Inferior parietal cortex (tissue), 1 donor: Measurements from ENCODE around the gene TRIM63.
"Not testable (repeated sequence)": the region's sequence is repeated elsewhere in the genome, so short reads cannot be mapped to it uniquely, and the experiment has no call there.

Experiments used
- DNase-seq: peaks from one replicate; pipeline ENCODE4 v3.0.0-alpha.2; 2016; ENCODE audit errors: extremely low spot score

Gene TRIM63

DNA sequence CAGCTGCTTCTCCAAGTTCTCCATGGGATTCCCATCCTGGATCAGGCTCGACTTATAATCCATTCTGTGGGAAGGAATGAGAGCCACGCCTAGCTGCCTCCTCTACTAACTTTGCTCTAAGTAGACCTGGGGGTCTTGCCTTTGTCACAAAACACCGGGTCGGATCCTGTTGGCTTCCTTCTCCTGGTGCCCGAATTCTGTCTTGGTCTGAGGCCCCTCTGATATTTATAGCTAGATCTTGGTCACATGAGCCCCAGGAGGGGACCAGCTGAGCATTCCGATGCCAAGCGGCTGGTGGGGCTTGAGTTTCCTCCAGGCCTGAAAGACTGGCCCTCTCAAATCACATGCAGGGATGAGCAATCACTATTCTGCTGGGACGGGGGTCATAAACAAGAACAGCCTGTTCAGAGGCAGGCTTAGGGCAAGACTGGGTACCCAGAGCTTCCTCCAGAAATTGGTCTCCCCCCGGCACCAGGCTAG, at the start of gene TRIM63:
TSS of gene TRIM63 (minus strand) at position 199 of the 480 bp plus-strand sequence. CDS start at position 63, 136 bp downstream.
- DNase-seq = no peak

GRCh38 chr1:26114165-26114927, 46.9 kb upstream of the TRIM63 start:
- no peak for DNase-seq

DNA sequence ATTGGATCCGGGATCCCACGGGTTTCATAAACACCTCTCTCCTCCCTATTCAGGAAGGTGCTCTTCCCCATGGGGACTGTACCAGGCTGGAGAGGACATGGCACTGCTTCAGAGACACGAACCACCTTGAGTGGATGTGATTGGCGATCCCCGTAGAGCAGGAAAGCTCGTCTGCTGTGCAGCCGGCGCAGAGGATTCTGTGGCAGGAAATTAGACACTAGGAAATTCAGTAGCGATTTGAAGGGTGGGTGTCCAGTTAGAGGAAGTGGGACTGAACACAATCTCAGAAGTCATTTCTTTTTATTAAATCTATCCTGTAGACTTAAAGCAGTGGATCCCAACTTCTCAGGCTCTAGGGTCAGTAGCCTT, 45.0 kb upstream of the TRIM63 start:
- no peak for DNase-seq

DNA sequence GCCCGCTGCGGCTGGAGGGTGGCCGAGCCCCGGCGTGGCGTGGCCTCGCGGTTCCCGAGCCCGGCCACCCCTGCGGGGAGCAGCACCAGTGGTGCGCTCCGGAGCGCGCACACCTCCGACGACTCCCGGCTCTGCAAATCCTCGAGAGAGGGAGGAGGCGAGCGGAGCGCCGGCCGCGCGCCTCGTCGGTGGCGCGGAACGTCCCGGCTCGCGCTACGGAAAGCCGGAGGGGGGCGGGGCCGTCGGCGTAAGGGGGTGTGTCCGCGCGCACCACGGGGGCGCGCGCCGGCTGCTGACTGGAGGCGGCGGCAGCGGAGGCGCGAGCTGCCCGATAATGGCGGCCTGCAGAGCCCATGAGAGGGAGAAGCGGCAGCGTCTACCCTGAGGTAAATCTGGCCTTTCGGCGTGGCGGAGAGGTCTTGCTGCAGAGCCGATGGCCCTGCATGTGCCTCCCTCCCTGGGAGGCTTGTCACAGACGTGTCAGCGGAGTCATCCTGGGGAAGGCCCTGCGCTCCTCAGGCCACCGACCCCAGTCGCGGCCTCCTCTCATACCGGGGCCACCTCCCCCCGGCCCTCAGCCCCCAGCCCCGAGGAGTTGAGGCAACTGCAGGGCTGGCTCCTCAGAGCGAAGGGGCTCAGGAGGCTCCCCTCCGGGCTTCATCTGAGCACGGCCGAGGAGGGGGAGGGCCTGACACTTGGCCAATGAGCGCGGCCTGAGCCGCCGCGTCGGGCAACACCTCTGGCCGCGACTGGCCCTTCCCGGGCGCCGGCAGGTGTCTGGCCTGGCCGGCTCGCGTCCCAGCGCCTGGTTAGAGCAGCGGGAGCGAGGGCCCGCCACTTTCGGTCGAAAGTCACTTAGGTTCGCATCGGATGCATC, 44.3 kb upstream of the TRIM63 start, which contains the start of gene PDIK1L:
TSS of gene PDIK1L (plus strand) at position 295 of the 877 bp plus-strand sequence. CDS start 2,485 bp downstream, outside the sequence.
- peak; percentile 90 for DNase-seq

DNA sequence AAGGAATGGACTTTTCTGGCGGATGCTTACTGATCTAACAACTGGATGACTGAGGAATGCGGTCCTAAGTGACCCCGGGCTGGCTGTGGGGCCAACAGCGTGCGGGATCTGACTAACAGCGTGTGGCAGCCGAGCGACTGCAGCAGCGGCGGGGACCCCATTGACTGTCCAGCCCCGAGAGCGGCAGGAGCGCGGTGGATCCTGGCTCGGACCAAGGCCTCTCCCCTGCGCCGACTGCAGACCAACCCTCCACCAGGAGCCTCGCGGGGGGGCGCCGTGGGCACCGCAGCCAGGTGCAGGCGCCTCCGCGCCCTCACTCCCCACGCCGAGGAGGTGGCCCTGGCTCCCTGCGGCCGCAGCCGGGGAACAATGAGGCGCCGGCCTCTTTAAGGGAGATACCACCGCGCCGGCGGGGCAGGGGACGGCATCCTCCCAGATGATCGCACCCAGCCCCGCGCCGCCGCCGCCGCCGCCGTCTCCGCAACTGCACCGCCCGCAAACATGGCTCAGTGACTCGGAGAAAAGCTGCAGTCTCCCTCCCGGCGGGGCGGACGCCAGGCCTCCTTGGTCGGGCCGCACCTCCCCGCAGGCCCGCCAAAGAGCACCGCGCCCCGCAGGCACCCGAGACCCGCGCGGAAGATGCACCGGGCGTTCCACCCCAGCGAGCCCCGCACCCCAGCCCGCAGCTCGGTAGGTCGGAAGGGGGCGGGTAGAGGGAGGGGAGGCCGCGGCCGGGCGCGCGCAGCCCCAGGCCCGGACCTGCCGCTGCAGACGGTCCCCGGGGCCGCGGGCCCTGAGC, 43.5 kb upstream of the TRIM63 start:
- DNase-seq = peak; percentile 71

DNA sequence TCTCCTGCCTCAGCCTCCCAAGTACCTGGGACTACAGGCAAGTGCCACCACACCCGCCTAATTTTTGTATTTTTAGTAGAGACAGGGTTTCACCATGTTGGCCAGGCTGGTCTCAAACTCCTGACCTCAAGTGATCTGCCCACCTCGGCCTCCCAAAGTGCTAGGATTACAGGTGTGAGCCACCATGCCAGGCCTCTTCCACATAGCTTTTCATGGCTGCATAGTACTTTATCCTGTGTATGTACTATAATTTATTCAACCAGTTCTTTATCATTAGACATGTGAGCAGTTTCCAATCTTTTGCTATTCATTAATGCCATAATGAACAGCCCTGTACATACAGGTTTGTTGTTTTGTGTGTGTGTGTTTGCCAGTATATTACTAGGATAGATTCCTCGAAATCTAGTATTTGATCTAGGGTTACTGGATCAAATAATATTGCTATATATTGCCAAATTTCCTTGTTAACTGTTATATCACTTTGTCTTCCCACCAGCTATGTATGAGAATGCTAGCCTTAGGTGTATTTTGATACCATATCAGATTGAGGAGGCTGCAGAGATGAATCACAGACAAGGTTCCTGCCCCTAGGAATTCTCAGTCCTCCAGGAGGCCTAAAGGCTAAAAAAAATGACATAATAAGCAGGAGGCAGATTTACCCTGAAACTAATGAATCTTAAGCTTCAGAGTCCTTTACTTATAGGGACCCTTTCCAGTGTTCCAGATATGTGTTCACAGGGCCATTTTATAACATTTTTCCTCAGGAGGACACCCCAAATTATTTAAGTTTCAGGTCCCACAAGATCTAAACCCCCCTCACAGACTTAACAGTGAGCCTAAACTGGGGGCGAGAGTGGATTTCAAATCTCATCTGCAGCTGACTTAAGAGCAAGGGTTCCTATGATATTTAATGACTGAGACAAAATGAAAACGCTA, 42.1 kb upstream of the TRIM63 start:
- DNase-seq = no peak

- not testable (repeated sequence) for DNase-seq
These were observed 37.8 kb upstream of the TRIM63 start for GRCh38 chr1:26105226-26105548.

DNA sequence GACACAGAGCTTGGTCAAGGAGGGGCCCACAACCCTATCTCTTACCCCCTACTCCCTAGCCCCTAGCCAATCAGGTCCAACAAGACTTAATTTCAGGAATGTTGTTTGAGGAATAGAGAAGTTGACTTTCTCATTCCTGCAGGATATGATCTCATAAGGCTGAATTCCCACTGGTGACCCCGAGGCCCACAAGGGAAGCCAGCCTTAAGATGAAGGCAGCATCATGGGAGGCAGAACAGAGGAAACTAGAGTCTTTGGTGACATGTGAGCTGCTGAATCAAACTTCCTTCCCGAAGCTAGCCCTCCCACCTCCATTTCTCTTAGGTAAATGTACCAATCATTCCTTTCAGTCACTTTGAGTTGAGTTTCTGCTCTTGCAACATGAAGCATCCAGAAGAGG, 35.1 kb upstream of the TRIM63 start:
- DNase-seq = no peak

GRCh38 chr1:26102119-26102518, 34.7 kb upstream of the TRIM63 start:
- DNase-seq = no peak

GRCh38 chr1:26100204-26100603, 32.8 kb upstream of the TRIM63 start:
- not testable (repeated sequence) for DNase-seq

DNA sequence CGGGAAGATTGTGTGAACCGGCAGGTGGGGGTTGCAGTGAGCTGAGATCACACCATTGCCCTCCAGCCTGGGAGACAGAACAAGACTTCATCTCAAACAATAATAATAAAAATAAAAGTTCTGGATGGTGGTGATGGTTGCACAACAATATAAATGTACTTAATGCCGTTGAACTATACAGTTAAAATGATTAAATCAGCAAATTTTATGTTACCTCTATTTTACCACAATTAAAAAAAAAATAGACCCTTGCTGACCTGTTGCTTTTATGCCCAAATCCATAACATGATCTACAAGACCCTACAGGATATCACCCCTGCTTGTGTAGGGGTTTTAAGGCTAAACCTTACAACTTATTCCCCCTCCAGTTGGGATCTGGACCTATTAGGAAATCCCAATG, 32.4 kb upstream of the TRIM63 start:
- no peak for DNase-seq

DNA sequence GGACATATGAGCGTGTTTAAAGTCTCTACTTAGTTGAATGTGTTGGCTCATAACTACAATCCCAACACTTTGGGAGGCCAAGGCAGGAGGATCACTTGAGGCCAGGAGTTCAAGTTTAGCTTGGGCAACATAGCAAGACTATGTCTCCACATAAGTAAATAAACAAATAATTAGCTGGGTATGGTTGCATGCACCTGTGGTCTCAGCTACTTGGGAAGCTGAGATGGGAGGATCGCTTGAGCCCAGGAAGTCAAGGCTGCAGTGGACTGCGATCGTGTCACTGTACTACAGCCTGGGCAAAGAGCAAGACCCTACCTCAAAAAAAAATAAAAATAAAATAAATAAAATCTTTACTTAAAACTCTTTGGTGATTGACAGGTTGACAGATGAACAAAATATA, 31.2 kb upstream of the TRIM63 start:
- DNase-seq = no peak

DNA sequence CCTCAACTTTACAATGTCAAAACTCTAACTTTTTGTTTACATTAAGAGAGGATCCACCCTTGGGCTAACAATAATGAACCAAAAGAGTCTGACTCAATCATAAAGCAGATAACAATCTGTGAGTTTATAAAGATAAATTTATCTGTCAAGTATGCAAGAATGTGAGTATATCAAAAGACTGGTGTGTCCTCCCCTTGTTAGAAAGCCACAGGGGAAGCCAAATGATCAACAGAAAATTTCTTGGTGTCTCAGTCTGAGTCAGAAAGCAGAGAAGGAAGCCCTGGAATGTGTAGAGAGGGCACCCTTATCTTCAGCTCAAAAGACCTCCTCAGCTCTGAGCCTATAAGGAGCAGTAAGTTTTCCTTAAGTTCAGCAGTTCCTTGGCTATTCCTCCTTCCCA, 30.3 kb upstream of the TRIM63 start:
- DNase-seq = no peak

GRCh38 chr1:26096471-26096870, 29.0 kb upstream of the TRIM63 start:
- peak; percentile 67 for DNase-seq

DNA sequence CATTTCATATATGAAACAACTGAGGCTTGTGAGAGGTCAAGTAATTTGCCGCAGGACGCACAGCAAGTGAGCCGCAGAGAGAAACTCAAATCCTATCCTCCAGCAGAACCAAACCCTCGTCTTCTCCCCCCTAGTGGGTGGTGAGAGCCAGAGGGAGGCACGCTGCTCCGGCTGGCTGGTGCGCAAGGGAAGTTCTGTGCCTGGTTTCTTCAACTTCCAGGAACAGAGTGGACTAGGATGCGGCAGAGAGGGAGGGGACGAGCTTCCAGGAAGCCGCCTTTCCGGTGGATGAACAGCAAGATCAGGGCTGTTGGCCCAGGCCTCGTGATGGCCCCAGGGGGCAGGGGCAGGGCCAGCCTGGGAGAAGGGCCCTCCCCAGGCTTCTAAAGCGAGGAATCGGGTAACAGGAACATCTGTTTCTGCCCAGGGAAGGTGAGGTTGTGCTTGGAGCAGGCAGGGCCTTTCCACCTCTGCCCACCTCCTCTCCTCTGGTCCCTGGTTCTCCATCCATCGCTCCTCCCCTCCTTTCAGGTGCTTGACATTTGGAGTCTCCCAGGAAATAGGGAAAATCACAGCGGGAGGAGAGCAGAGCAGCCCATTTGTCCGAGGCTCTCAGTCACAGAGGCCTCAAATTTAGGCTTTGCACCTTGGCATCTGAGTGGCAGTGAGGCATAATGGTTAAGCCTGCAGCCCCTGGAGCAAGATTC, 27.4 kb upstream of the TRIM63 start:
- no peak for DNase-seq

GRCh38 chr1:26094076-26094669, 26.7 kb upstream of the TRIM63 start:
- DNase-seq = no peak

DNA sequence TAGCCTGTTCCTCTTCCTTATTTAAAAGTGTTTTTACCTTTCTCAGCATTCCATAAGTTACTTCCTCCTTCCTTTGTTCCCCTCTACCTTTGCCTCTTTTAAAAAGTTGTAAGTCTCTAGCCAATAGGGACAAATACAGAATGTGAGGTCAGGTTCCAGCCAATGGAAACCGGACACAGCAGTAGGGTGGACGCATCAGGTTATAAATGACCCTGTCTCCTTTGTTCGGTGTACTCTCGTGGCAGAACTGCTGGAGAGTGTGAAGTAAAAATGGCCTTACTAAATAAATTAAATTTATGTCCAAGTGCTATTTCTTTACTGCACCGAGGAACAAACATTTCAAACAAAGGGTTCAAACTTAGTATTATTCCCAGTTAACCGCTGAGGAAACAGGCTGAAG, 26.1 kb upstream of the TRIM63 start:
- not testable (repeated sequence) for DNase-seq

DNA sequence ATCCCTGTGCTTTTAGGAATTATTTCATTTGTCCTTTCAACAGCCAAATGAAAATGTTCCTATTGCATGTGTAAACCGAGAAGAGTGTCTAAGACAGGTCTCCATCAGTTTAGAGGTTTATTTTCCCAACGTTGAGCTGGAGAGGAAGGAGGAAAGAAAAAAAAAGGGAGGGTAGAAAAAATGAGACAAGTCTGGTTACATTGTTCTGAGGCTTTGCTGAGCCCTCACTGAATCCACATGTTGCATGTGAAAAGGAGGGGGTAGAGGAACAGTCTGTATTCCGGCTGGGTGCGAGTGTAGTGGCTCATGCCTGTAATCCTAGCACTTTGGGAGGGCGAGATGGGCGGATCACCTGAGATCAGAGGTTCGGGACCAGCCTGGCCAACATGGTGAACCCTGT, 25.0 kb upstream of the TRIM63 start:
- DNase-seq = no peak

- no peak for DNase-seq
These were observed 23.5 kb upstream of the TRIM63 start for GRCh38 chr1:26090893-26091292.

DNA sequence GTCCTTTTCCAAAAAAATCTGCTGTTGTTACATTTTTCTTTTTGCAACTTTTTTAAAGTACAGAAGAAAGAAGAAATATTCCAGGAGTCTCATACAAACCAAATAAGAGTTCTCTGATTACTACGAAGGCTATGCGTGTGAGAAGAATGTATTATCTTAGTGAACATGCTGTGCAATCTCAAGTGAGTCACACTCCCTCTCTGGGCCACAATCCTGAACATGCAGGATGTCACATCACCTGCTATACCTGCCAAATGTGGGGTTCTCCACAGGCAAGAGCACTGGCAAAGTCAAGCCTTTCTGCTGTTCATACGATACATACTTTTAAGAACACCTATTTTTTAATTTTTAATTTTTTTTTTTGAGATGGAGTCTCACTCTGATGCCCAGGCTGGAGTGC, 21.7 kb upstream of the TRIM63 start:
- no peak for DNase-seq
